GM12874 (cell line): Measurements from ENCODE around the gene FYCO1.

Experiments
- TF ChIP-seq, protein P1 (sequence below): IDR thresholded peaks from 2 replicates; pipeline ENCODE4 v1.5.1; 2011; ENCODE audit warnings: low read depth, mild to moderate bottlenecking, control low read depth, low read length, moderate library complexity; ENCODE audit not compliant: insufficient read depth

The FYCO1 gene

DNA sequence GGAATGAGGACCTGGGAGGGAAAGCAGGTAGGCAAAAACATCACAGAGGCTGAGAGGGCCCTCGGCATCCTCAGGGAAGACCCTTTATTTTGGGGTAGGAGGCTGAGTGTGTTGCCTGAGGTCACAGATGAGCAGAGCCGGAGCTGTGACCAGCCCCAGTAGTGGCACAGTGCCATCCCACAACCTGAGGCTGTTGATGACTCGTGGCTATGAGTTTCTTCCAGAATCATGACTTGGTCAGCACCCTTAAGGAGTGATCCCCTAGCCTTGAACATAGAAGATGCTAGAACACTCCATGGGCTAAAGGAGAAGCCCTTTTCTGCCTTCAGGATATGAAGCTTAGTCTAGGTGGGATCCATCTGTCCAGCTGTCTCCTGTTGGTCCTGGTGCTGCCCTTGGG, 71.9 kb downstream of the FYCO1 start:
- TF ChIP-seq, protein P1, sequence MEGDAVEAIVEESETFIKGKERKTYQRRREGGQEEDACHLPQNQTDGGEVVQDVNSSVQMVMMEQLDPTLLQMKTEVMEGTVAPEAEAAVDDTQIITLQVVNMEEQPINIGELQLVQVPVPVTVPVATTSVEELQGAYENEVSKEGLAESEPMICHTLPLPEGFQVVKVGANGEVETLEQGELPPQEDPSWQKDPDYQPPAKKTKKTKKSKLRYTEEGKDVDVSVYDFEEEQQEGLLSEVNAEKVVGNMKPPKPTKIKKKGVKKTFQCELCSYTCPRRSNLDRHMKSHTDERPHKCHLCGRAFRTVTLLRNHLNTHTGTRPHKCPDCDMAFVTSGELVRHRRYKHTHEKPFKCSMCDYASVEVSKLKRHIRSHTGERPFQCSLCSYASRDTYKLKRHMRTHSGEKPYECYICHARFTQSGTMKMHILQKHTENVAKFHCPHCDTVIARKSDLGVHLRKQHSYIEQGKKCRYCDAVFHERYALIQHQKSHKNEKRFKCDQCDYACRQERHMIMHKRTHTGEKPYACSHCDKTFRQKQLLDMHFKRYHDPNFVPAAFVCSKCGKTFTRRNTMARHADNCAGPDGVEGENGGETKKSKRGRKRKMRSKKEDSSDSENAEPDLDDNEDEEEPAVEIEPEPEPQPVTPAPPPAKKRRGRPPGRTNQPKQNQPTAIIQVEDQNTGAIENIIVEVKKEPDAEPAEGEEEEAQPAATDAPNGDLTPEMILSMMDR, result no peak

DNA sequence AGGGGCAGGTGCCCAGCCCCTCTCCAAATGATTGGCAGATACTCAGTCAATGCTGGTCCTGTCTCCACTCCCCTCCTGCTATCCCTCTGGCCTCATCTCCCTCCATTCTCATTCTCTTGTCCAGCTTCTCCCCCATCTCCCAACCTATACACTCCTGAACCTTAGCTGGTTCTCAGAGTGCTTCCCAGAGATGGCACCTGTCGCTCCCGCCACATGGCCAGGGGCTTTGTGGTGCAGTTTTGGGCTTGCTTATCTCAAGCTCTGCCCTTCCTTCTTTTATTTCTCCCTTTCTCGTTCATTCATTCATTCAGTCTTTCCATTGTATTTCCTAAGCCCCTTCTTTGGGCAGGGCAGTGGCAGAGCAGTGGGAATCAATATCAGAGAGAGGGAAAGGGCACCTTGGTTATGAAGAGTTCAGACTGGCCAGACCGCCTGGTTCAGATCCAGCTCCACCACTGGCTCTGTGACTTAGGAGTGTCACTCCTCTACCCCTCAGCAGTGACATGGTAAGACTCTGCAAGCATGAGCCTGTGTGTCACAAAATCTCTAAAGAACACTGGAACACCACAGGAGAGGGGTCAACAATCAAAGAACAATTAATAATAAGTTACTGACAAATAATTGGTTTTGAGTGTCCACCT, 72.6 kb downstream of the FYCO1 start:
- TF ChIP-seq, protein P1, result no peak

DNA sequence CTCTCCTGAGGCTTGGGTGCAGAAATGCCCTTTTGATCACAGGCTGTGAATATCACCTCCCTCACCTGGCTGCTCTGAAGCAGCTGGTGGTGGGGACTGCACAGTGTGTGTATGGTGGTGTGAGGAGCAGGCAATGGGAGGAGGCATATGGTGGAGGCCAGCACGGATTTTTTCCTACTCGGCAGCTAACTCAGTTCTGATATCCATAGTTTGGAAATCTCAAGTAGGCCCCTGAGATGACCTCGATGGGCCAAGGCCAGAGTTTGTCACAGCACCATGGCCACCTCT, 73.6 kb downstream of the FYCO1 start:
- TF ChIP-seq, protein P1, result no peak

DNA sequence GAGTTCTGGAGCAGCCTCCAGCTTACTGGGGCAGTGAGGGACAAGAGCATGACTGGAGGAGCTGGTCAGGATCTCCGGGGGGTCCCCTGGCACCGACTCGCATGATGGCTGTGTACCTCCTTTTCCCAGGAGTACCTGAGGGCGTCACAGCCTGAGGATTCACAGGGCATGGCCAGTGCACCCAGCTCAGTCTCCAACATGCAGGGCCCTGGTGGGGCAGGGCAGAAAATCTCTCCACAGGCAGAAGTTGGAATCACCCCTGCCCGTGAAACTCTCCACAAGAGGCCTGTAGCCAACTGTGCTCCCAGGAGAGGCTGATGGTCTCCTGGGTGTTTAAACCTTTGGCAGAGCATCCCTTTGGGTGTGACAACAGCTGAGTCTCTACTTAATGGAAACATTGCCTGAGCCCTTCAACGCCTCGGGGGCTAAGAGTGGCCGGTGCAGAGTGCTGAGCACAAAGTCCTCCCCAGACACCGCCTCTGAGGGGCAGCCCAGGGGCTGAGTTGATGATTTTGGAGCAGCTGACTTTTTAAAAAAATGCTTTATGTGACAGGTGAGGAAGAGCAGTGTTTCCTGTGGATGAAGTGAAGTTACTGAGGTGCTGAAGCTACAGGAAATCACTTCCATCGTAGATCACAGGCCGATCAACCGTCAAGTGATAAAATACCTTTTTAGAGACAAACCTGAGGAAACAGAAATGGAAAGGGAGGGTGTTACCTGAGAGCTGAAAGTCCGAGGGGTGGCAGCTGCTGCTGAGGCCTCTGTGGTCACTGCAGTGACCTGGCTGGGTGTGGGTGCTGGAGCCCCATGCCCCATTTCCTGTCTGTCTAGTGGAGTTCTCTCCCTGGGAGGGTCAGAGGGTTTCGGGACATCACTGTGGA, 74.2 kb downstream of the FYCO1 start:
- TF ChIP-seq, protein P1, result no peak

DNA sequence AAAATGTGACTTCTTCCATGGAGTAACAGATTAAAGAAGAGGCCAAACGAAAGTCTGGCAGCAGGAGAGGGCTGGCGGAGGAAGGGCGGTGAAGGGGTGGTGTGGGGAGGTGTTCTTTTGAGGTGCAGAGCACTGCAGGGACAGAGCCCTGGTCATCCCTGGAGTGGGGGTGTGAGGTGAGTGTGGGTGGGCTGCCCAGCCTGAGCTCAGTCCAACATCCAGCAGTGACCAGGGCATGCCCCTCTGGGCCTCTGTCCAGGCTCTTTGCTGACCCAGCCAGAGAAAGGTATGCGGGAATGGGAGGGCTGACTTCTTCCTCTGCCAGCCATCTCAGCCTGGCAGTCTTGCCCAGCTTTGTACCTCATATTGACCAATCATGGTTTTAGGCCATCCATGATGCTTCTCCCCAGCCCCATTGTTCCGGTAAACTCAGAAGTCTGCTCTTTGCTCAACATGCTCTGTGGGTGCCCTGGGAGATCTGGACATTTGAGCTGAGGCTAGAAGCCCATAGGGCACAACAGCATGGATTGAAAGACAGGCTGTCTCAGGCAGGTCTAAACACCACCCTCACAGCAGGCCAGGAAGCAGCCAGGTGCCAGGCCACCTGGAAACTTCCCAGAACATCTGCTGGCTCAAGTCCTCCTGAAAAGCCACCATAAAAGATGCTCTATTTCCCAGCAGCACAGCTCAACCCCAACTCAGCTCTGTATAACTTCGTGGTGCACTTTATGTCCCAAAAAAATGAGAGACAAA, 78.3 kb downstream of the FYCO1 start:
- TF ChIP-seq, protein P1, result no peak

DNA sequence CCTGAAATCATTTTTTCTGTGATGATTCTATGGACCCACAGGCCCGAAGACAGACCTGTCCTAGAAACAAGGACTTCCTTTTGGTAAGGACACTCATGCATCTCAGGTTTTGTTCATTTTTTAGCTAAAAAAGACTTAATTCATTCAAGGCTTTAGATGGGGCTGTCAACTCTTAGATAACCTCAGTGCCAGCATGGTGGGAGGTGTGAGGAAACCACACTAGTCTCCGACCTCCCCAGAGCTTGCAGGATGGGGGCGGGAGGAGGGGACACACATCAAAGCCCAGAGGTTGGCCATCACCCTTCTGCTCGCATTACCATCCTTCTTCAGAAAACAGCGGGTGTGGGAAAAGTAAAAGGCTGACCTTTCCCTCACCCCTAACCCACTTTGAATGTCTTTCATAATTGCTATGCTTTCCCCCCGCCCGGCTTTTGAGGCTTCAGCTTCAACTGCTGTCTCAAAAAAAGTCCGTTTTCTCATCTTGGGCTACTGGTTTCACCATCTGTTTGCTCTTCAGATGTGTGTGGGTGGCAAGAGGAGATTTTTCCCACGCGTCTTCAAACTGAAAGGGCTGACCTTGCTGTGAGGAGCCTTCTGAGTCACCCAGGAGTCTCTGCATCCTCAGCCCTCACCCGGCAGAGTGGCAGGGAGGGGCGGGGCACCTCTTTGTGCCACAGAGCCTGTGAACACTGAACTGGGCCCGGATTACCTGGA, 79.9 kb downstream of the FYCO1 start:
- TF ChIP-seq, protein P1, result no peak

DNA sequence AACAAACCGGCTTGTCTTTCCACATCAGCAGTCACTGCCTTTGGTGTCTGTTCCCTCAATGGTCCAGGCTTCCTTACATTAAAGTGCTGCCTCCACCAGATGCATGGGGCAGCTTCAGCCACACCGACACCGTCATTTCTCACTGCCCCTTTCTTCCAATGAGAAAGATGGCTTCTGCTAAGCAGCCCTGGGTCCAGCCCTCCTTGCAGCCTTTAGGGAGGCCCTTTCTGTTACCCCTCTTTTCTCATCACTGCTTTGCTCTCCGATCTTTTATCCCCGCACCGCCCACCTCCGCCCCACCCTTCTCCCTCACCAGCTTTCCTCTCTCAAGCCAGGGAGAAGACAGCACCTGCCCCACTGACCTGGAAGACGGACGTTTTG, 80.6 kb downstream of the FYCO1 start:
- TF ChIP-seq, protein P1, result no peak
